Esophagus squamous epithelium (tissue), 5 donors: ENCODE data around the gene DBF4. TPM values are rescaled to one million over a fixed set of nuclear protein-coding genes. Genes with fewer than 3 reads are reported as not detected.
"Not testable (repeated sequence)": the region's sequence is repeated elsewhere in the genome, so short reads cannot be mapped to it uniquely, and the experiment has no call there.

Experiments
- DNase-seq: peaks from one replicate; lab custom pipeline; 2025; lab: John Stamatoyannopoulos, UW
- H3K27ac ChIP-seq, 4 donors: fragments of 200-600 bp; sonication (generic); one replicate each; pipeline ENCODE4 v1.5.1; 2016 to 2019; ENCODE audit warnings: mild to moderate bottlenecking in 1 of 4
- H3K27me3 ChIP-seq, 4 donors: fragments of 200-600 bp; sonication (generic); 1 replicate in 3 of 4; 2 replicates in 1 of 4; pipeline versions ENCODE4 v1.5.1 to v1.6.0; 2017 to 2021; ENCODE audit warnings: antibody characterized with exemption in 1 of 4
- H3K36me3 ChIP-seq, 3 donors: fragments of 200-600 bp; sonication (generic); one replicate each; pipeline ENCODE4 v1.5.1; 2016 to 2019
- H3K4me1 ChIP-seq, 3 donors: fragments of 200-600 bp; sonication (generic); one replicate each; pipeline ENCODE4 v1.5.1; 2017 to 2019
- H3K4me3 ChIP-seq, 4 donors: fragments of 200-600 bp; sonication (generic); 1 replicate in 3 of 4; 2 replicates in 1 of 4; pipeline ENCODE4 v1.5.1; 2016 to 2019; ENCODE audit warnings: mild to moderate bottlenecking in 2 of 4, moderate library complexity in 1 of 4
- H3K9me3 ChIP-seq, 3 donors: fragments of 200-600 bp; sonication (generic); one replicate each; pipeline ENCODE4 v1.5.1; 2016 to 2019
- CTCF ChIP-seq, 6 experiments: fragments of 450-650 bp in 4 of 6; fragments of 200-600 bp in 2 of 6; sonication (generic) in 2 of 6; IDR thresholded peaks; one replicate each; pipeline ENCODE4 v1.5.1; 2016 to 2019; ENCODE audit warnings: antibody characterized with exemption in 6 of 6, mild to moderate bottlenecking in 4 of 6, moderate library complexity in 4 of 6
- POLR2A ChIP-seq, 4 donors: fragments of 450-650 bp; IDR thresholded peaks; one replicate each; pipeline ENCODE4 v1.6.1; 2017; ENCODE audit warnings: antibody characterized with exemption in 4 of 4, mild to moderate bottlenecking in 4 of 4, moderate library complexity in 3 of 4
- WGBS, 2 donors: methylation state at CpG; one replicate each; pipeline ENCODE4 v1.1.5; 2018; 5-methylcytosine and 5-hydroxymethylcytosine counted together
- intact Hi-C: fragments of 100-400 bp; cut with DNase I; formaldehyde crosslinking; loops from one replicate; pipeline ENCODE4 v1.15.0; 2022
- total RNA-seq, 4 donors: library from RNA; depleted of rRNA; stranded (reverse); fragments of >200 nt; gene quantifications; one replicate each; pipeline ENCODE4 v1.1.0, GENCODE V29; 2016
- donor health status: DM: yes; HTN: yes; CAD: no.

Gene DBF4
- total RNA-seq, 4 donors from 2014 or later, result 11.0 to 27.3 (median 18.0) TPM

GRCh38 chr7:87912121-87912520 is 35.8 kb downstream of the DBF4 start:
- Histone ChIP-seq H3K27ac (no peak overlapping the region), H3K4me1 (no peaks in the 10 kb centered on the region), H3K36me3 (peaks cover 0 to 8% (median 0%) of the 10 kb centered on the region in 3 donors), H3K9me3 (no peaks in the 10 kb centered on the region), H3K27me3 (no peaks in the 10 kb centered on the region), H3K4me3 (no peak overlapping the region)
- intact Hi-C loops, result no loop called here
- no peak for DNase-seq
- TF ChIP-seq CTCF (IDR thresholded peaks at IDR 0.05), result no peak
- TF ChIP-seq POLR2A (IDR thresholded peaks at IDR 0.05), result no peak
- WGBS, 2 donors, result 71 to 74% methylated on average over 4 of the region's 4 CpGs

- H3K4me3 ChIP-seq, result no peak overlapping the region
- TF ChIP-seq POLR2A (IDR thresholded peaks at IDR 0.05) (no peak), CTCF (IDR thresholded peaks at IDR 0.05) (no peak)
- DNase-seq, result no peak
- no peaks in the 10 kb centered on the region for H3K36me3 ChIP-seq
- intact Hi-C loops, result no loop called here
- no peaks in the 10 kb centered on the region for H3K9me3 ChIP-seq
- 35% methylated on average over 1 of the region's 1 CpG for WGBS, 2 donors
- H3K4me1 ChIP-seq, result no peaks in the 10 kb centered on the region
- no peak overlapping the region for H3K27ac ChIP-seq
- H3K27me3 ChIP-seq, result no peaks in the 10 kb centered on the region
Measured at GRCh38 chr7:87918740-87919139, 42.4 kb downstream of the DBF4 start.

- WGBS, 2 donors, result 80 to 85% methylated on average over 5 to 6 of the region's 6 CpGs
- no peak for DNase-seq
- intact Hi-C loops, result no loop called here
- TF ChIP-seq POLR2A (IDR thresholded peaks at IDR 0.05) (no peak), CTCF (IDR thresholded peaks at IDR 0.05) (no peak)
- Histone ChIP-seq H3K4me1 (no peaks in the 10 kb centered on the region), H3K4me3 (no peak overlapping the region), H3K27me3 (no peaks in the 10 kb centered on the region), H3K9me3 (no peaks in the 10 kb centered on the region), H3K27ac (no peak overlapping the region), H3K36me3 (no peaks in the 10 kb centered on the region)
Measured at GRCh38 chr7:87919875-87920274, 43.6 kb downstream of the DBF4 start.

GRCh38 chr7:87920578-87920977 is 44.3 kb downstream of the DBF4 start:
- Histone ChIP-seq H3K4me3 (no peak overlapping the region), H3K27ac (no peak overlapping the region), H3K36me3 (no peaks in the 10 kb centered on the region), H3K4me1 (no peaks in the 10 kb centered on the region), H3K9me3 (no peaks in the 10 kb centered on the region), H3K27me3 (no peaks in the 10 kb centered on the region)
- DNase-seq, result no peak
- TF ChIP-seq CTCF (IDR thresholded peaks at IDR 0.05), result no peak
- TF ChIP-seq POLR2A (IDR thresholded peaks at IDR 0.05), result no peak
- 74 to 92% methylated on average over 4 of the region's 5 CpGs for WGBS, 2 donors
- intact Hi-C loops, result no loop called here

- H3K4me1 ChIP-seq, H3K27me3 ChIP-seq, H3K9me3 ChIP-seq, H3K4me3 ChIP-seq, H3K27ac ChIP-seq, intact Hi-C loops, DNase-seq, H3K36me3 ChIP-seq: not testable (repeated sequence)
- whole genome bisulfite sequencing, 2 donors, result 90 to 95% methylated on average over 8 of the region's 8 CpGs
Measured at GRCh38 chr7:87922759-87923395, 46.6 kb downstream of the DBF4 start.
